OCI-LY1 (cell line): ENCODE results near the gene SARM1.

Experiments
- H2AFZ ChIP-seq: fragments of 200-600 bp; sonication (generic), shearing (Covaris generic); 2 replicates; pipeline ENCODE4 v1.6.0; 2014; ENCODE audit warnings: antibody characterized with exemption, mild to moderate bottlenecking, low read length
- H3F3A ChIP-seq: fragments of 200-600 bp; sonication (generic), shearing (Covaris generic); 2 replicates; pipeline ENCODE4 v1.6.0; 2014; ENCODE audit warnings: mild to moderate bottlenecking, antibody characterized with exemption, low read length, moderate library complexity; ENCODE audit not compliant: insufficient read depth
- H3K27ac ChIP-seq: fragments of 200-600 bp; sonication (generic); 2 replicates; pipeline ENCODE4 v1.5.1; 2014; ENCODE audit warnings: low read length, mixed run types, mild to moderate bottlenecking, low read depth; ENCODE audit not compliant: poor library complexity, severe bottlenecking
- H3K27me3 ChIP-seq: fragments of 200-600 bp; sonication (generic); 2 replicates; pipeline ENCODE4 v1.6.0; 2014; ENCODE audit warnings: antibody characterized with exemption, mild to moderate bottlenecking, low read length, moderate library complexity; ENCODE audit not compliant: insufficient read depth
- H3K36me3 ChIP-seq: fragments of 200-600 bp; sonication (generic); 2 replicates; pipeline ENCODE4 v1.6.1; 2014; ENCODE audit warnings: mild to moderate bottlenecking, antibody characterized with exemption, low read length, moderate library complexity, mixed read lengths; ENCODE audit not compliant: insufficient read depth
- H3K4me1 ChIP-seq: fragments of 200-600 bp; sonication (generic); 2 replicates; pipeline ENCODE4 v1.5.1; 2014; ENCODE audit warnings: mild to moderate bottlenecking, low read length, moderate library complexity; ENCODE audit not compliant: insufficient read depth, severe bottlenecking
- H3K4me2 ChIP-seq: fragments of 200-600 bp; sonication (generic), shearing (Covaris generic); 2 replicates; pipeline ENCODE4 v1.6.1; 2014; ENCODE audit warnings: low read length
- H3K4me3 ChIP-seq: fragments of 200-600 bp; sonication (generic); 2 replicates; pipeline ENCODE4 v1.5.1; 2014; ENCODE audit warnings: low read length, low read depth, mild to moderate bottlenecking, mixed read lengths; ENCODE audit not compliant: poor library complexity, severe bottlenecking
- H3K79me2 ChIP-seq: fragments of 200-600 bp; shearing (Covaris generic); 2 replicates; pipeline ENCODE4 v1.6.1; 2016; ENCODE audit warnings: mixed run types, low read length, mixed read lengths; ENCODE audit not compliant: insufficient read depth
- H3K9ac ChIP-seq: fragments of 200-600 bp; sonication (generic), shearing (Covaris generic); 2 replicates; pipeline ENCODE4 v1.6.1; 2014; ENCODE audit warnings: mild to moderate bottlenecking, low read length, mixed read lengths
- H3K9me2 ChIP-seq: fragments of 200-600 bp; sonication (generic), shearing (Covaris generic); 2 replicates; pipeline ENCODE4 v1.6.1; 2014; ENCODE audit warnings: low read depth, mild to moderate bottlenecking, low read length, mixed read lengths
- H3K9me3 ChIP-seq: fragments of 200-600 bp; shearing (Covaris generic); 2 replicates; pipeline ENCODE4 v1.6.1; 2014; ENCODE audit warnings: low read length, mixed read lengths
- H4K20me1 ChIP-seq: fragments of 200-600 bp; sonication (generic), shearing (Covaris generic); 2 replicates; pipeline ENCODE4 v1.6.0; 2016; ENCODE audit warnings: mild to moderate bottlenecking, low read length; ENCODE audit not compliant: insufficient read depth
- CTCF ChIP-seq: fragments of 200-600 bp; sonication (generic), shearing (Covaris generic); IDR thresholded peaks from 2 replicates; pipeline ENCODE4 v1.5.1; 2017; ENCODE audit warnings: mild to moderate bottlenecking, antibody characterized with exemption, low read length, moderate library complexity, mixed read lengths
- EZH2 ChIP-seq: fragments of 200-600 bp; sonication (generic), shearing (Covaris generic); IDR thresholded peaks from 2 replicates; pipeline ENCODE4 v1.8.0; 2017; ENCODE audit warnings: borderline replicate concordance, mixed run types, mild to moderate bottlenecking, antibody characterized with exemption, low read length, moderate library complexity, mixed read lengths

Gene SARM1

GRCh38 chr17:28412099-28412498, 40.6 kb downstream of the SARM1 start:
- Histone ChIP-seq H3K4me2 (no peak overlapping the region), H2AFZ (no peak overlapping the region), H3K9ac (no peak overlapping the region), H3K27me3 (0 out of 2 replicates have a peak, but pooled peaks cover 7% of the 10 kb centered on the region), H3K36me3 (no peaks in the 10 kb centered on the region), H3K9me2 (no peaks in the 10 kb centered on the region), H3K4me3 (no peak overlapping the region), H3K27ac (no peak overlapping the region), H3K79me2 (no peaks in the 10 kb centered on the region), H3K9me3 (no peaks in the 10 kb centered on the region), H3K4me1 (no peaks in the 10 kb centered on the region), H4K20me1 (no peaks in the 10 kb centered on the region), H3F3A (no peaks in the 10 kb centered on the region)
- TF ChIP-seq CTCF: no peak
- TF ChIP-seq EZH2: no peak

- Histone ChIP-seq H3K36me3 (no peaks in the 10 kb centered on the region), H3K27me3 (0 out of 2 replicates have a peak, but pooled peaks cover 7% of the 10 kb centered on the region), H3F3A (no peaks in the 10 kb centered on the region), H3K9me3 (no peaks in the 10 kb centered on the region), H3K4me2 (no peak overlapping the region), H3K4me1 (no peaks in the 10 kb centered on the region), H3K9ac (no peak overlapping the region), H3K4me3 (no peak overlapping the region), H3K79me2 (no peaks in the 10 kb centered on the region), H2AFZ (no peak overlapping the region), H3K27ac (no peak overlapping the region), H3K9me2 (no peaks in the 10 kb centered on the region), H4K20me1 (no peaks in the 10 kb centered on the region)
- TF ChIP-seq CTCF: no peak
- no peak for TF ChIP-seq EZH2
Measured at GRCh38 chr17:28413804-28414203, 42.3 kb downstream of the SARM1 start.

- Histone ChIP-seq H3K79me2 (no peaks in the 10 kb centered on the region), H3K36me3 (no peaks in the 10 kb centered on the region), H2AFZ (no peak overlapping the region), H4K20me1 (no peaks in the 10 kb centered on the region), H3K27ac (no peak overlapping the region), H3K4me3 (no peak overlapping the region), H3K27me3 (0 out of 2 replicates have a peak, but pooled peaks cover 7% of the 10 kb centered on the region), H3K4me2 (no peak overlapping the region), H3F3A (no peaks in the 10 kb centered on the region), H3K4me1 (no peaks in the 10 kb centered on the region), H3K9ac (no peak overlapping the region), H3K9me2 (no peaks in the 10 kb centered on the region), H3K9me3 (no peaks in the 10 kb centered on the region)
- TF ChIP-seq CTCF: no peak
- no peak for TF ChIP-seq EZH2
Measured at GRCh38 chr17:28415886-28416285, 44.4 kb downstream of the SARM1 start.
